Cortex of kidney (tissue), 1 donor: Measurements from ENCODE around the gene ZNF736.
"Not testable (repeated sequence)": the region's sequence is repeated elsewhere in the genome, so short reads cannot be mapped to it uniquely, and the experiment has no call there.

ENCODE experiments used
- DNase-seq: peaks from one replicate; lab custom pipeline; 2025; lab: John Stamatoyannopoulos, UW

ZNF736 gene

GRCh38 chr7:64313740-64314491 lies at the start of gene ZNF736:
Gene ZNF736, plus strand, starts transcription at chr7:64313961. Its CDS starts 190 bp downstream, at chr7:64314151.
- DNase-seq, result no peak

GRCh38 chr7:64266341-64266919 lies 47.3 kb upstream of the ZNF736 start:
- no peak for DNase-seq

- DNase-seq, result no peak
Observed at GRCh38 chr7:64277630-64278029, 36.1 kb upstream of the ZNF736 start.

- no peak for DNase-seq
Observed at GRCh38 chr7:64294701-64295420, 18.9 kb upstream of the ZNF736 start.

- DNase-seq, result not testable (repeated sequence)
Observed at GRCh38 chr7:64297418-64297817, 16.3 kb upstream of the ZNF736 start.

- no peak for DNase-seq
Observed at GRCh38 chr7:64300641-64301405, 12.9 kb upstream of the ZNF736 start.

GRCh38 chr7:64307254-64308015 lies 6.3 kb upstream of the ZNF736 start:
- no peak for DNase-seq

GRCh38 chr7:64308016-64308270 lies 5.8 kb upstream of the ZNF736 start:
- no peak for DNase-seq

GRCh38 chr7:64310426-64310825 lies 3.3 kb upstream of the ZNF736 start:
- DNase-seq, result no peak

- no peak for DNase-seq
Observed at GRCh38 chr7:64312826-64313225, 935 bp upstream of the ZNF736 start.

GRCh38 chr7:64314566-64314965 lies 805 bp downstream of the ZNF736 start:
- DNase-seq, result no peak

GRCh38 chr7:64316031-64316742 lies 2.4 kb downstream of the ZNF736 start:
- not testable (repeated sequence) for DNase-seq

- no peak for DNase-seq
Observed at GRCh38 chr7:64320547-64321513, 7.1 kb downstream of the ZNF736 start.

- DNase-seq, result not testable (repeated sequence)
Observed at GRCh38 chr7:64324166-64324565, 10.4 kb downstream of the ZNF736 start.

- not testable (repeated sequence) for DNase-seq
Observed at GRCh38 chr7:64348713-64349210, 35.0 kb downstream of the ZNF736 start.

GRCh38 chr7:64359543-64359942 lies 45.8 kb downstream of the ZNF736 start:
- no peak for DNase-seq

GRCh38 chr7:64371116-64371515 lies 57.4 kb downstream of the ZNF736 start:
- no peak for DNase-seq

- DNase-seq, result no peak
Observed at GRCh38 chr7:64373017-64373416, 59.3 kb downstream of the ZNF736 start.

- no peak for DNase-seq
Observed at GRCh38 chr7:64400401-64400800, 86.6 kb downstream of the ZNF736 start.
